ENCODE measurements around the gene TRAF7. TPM values are rescaled to one million over a fixed set of nuclear protein-coding genes. Genes with fewer than 3 reads are reported as not detected.
A peak's percentile ranks its signal among the peaks of the same experiment; 100 is the strongest.
"Not testable (repeated sequence)": the region's sequence is repeated elsewhere in the genome, so short reads cannot be mapped to it uniquely, and the experiment has no call there.

Gene TRAF7
- total RNA-seq, 1 donor = 64.3 TPM

DNA sequence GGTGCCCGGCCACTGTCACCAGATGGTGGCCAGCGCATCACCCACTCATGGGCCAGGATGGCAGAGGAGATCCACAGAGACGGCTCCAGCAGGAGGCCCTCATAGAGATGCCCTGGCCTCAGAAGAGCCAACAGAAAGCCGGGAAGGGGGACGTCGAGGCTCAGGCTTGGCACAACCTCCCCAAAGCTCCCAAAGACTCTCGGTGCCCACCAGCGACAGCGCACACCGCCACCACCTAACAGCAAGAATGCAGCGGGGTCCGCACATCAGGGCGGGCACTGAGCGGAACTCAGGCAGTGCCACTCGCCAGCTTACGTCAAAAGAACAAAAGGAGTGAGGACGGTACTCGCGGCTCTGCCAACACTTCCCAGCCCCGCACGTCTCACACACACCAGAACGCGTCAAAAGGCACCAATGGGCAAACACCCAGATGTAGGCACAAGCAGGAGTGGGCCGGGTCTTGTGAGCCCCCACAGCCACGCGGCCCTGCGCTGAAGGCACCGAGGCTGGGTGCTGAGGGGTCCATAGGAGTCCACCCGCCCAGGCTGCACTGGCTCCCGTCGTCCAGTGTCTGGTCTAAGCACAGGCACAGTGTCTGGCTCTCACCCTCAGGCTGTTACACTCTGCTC, 28.5 kb upstream of the TRAF7 start:
- not testable (repeated sequence) for H3K4me3 ChIP-seq (ENCODE audit: low read depth, low read length); DNase-seq (ENCODE audit: low read depth)

DNA sequence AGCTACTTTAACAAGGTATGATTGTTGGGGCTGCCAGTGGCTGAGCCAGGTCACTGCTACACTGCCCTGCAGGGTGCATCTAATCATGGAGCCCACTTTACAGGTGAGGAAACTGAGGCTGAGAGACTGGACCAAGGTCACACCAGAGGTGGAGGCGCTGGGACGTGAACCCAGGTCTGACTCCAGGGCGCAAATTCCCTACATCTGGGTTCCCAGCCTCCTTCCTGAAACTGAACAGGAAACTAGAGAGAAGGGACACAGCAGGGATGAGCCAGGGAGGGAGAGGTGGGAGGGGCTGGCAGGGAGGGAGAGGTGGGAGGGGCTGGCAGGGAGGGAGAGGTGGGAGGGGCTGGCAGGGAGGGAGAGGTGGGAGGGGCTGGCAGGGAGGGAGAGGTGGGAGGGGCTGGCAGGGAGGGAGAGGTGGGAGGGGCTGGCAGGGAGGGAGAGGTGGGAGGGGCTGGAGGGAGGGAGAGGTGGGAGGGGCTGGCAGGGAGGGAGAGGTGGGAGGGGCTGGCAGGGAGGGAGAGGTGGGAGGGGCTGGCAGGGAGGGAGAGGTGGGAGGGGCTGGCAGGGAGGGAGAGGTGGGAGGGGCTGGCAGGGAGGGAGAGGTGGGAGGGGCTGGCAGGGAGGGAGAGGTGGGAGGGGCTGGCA, 27.8 kb upstream of the TRAF7 start:
- DNase-seq (ENCODE audit: low read depth) = peak; percentile 56
- H3K4me3 ChIP-seq (ENCODE audit: low read depth, low read length) = not testable (repeated sequence)

GRCh38 chr16:2129251-2129650, 26.3 kb upstream of the TRAF7 start:
- DNase-seq (ENCODE audit: low read depth); H3K4me3 ChIP-seq (ENCODE audit: low read depth, low read length): not testable (repeated sequence)

DNA sequence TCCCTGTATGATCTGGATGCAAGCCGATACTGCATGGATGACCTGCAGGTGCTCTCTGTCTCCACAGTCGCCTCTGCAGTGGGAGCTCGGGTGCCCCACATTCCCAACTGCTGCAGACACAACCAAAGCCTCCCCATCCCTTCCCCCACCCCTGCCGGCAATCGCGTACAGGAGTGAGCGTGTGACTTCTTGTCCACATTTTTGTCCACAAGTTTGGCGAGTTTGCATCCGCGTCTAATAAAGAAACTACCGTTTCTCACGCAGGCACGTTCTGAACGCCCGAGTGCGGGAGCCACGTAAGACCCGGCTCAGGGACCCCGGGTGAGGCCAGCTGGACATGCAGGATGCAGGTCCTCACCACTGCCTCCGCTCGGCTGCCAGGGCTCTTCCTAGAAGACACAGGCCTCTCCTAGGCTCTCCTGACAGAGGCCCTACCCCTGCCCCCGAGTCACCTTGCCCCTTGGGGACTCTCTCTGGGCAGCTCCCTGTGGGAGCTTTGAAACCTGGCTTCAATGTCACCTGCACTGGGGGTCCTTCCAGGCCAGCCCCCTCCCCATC, 25.6 kb upstream of the TRAF7 start:
- H3K4me3 ChIP-seq (ENCODE audit: low read depth, low read length); DNase-seq (ENCODE audit: low read depth): not testable (repeated sequence)

DNA sequence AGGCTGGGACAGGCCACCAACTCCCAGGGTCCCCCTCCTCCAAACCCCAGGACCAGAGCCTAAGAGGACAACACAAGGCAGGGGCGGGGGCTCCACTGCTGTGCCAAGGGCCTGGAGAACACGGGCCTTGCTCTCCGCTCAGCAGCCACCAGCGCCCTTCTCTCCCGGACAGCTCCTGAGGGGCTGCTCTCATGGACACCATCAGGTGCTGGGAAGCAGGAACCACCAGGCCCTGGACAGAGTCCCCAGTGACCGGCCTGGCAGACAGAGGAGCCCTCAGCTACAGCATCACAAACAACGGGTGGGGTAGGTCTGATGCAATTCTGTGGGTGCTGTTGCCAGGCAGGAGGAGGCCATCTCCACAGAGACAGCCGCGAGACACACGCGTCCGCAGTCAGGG, 21.8 kb upstream of the TRAF7 start:
- H3K4me3 ChIP-seq (ENCODE audit: low read depth, low read length) = peak overlapping the region; percentile 57

DNA sequence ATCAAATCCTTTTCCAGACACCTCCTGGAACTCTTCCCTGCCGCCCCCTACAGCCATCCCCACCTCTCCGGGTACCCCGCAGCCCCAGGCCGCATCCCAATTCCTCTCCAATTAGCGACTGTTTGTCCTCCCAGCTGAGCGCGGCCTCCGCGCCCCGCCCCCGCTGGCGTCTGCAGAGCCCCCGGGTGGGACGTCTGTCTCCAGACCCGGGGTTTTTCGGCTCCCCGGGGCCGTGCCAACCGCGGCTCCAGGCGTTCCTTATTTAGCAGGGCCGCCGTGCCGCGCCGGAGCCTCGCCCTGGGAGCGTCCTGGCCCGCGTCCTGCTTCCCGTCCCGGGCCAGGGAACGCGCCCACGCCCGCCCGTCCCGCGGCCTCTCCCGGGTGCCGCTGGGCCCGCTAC, 20.5 kb upstream of the TRAF7 start:
- not testable (repeated sequence) for DNase-seq (ENCODE audit: low read depth)
- H3K4me3 ChIP-seq (ENCODE audit: low read depth, low read length) = peak overlapping the region; percentile 64

More for the DNA sequence above, 21.8 kb upstream of the TRAF7 start:
- DNase-seq (ENCODE audit: low read depth) = not testable (repeated sequence)

GRCh38 chr16:2135770-2136490, 19.7 kb upstream of the TRAF7 start, which contains the start of gene PKD1:
TSS of gene PKD1 (minus strand) at chr16:2135898. CDS start at chr16:2135689, 209 bp downstream.
- DNase-seq (ENCODE audit: low read depth) = peak; percentile 94

GRCh38 chr16:2142942-2143877, 12.4 kb upstream of the TRAF7 start:
- no peak overlapping the region for H3K4me3 ChIP-seq (ENCODE audit: low read depth, low read length)
- TF ChIP-seq, protein P1, sequence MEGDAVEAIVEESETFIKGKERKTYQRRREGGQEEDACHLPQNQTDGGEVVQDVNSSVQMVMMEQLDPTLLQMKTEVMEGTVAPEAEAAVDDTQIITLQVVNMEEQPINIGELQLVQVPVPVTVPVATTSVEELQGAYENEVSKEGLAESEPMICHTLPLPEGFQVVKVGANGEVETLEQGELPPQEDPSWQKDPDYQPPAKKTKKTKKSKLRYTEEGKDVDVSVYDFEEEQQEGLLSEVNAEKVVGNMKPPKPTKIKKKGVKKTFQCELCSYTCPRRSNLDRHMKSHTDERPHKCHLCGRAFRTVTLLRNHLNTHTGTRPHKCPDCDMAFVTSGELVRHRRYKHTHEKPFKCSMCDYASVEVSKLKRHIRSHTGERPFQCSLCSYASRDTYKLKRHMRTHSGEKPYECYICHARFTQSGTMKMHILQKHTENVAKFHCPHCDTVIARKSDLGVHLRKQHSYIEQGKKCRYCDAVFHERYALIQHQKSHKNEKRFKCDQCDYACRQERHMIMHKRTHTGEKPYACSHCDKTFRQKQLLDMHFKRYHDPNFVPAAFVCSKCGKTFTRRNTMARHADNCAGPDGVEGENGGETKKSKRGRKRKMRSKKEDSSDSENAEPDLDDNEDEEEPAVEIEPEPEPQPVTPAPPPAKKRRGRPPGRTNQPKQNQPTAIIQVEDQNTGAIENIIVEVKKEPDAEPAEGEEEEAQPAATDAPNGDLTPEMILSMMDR (IDR thresholded peaks at IDR 0.05; ENCODE audit: insufficient read depth, low read length) = no peak
- DNase-seq (ENCODE audit: low read depth) = no peak

More at GRCh38 chr16:2135770-2136490, 19.7 kb upstream of the TRAF7 start, which contains the start of gene PKD1:
- peak within 1 kb of the TSS; percentile 64 for H3K4me3 ChIP-seq (ENCODE audit: low read depth, low read length)

DNA sequence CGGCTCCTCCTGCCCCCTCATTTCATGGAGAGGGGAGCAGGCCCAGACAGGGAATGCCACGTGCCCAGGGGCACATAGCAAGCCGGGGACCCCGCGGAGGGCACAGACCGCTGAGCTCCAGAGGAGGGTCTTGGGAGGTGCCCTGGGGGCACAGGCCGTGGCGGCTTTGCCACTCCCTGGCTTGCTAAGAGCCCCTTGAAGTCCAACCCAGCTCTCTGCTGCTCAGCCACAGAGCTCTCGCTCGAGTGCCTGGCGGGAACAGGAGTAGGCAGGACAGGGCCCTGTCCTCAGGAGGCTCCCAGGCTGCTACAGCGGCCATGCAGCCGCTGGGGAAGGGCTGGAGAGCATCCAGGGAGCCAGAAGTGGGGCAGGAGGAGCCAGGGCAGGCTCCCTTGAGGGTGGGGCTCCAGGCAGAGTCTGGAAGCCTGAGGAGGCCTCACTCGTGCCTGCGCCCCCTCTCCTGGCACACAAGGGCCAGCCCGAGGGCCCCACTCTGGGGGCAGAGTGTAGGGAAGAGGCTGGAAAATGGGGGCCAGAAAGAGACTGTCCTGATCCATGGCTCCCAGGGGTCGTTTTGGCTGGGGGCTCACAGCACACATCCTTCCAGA, 11.6 kb upstream of the TRAF7 start:
- TF ChIP-seq, protein P1 (IDR thresholded peaks at IDR 0.05; ENCODE audit: insufficient read depth, low read length) = no peak
- DNase-seq (ENCODE audit: low read depth) = no peak
- no peak overlapping the region for H3K4me3 ChIP-seq (ENCODE audit: low read depth, low read length)

- no peak for DNase-seq (ENCODE audit: low read depth)
- TF ChIP-seq, protein P1 (IDR thresholded peaks at IDR 0.05; ENCODE audit: insufficient read depth, low read length) = no peak
- no peak overlapping the region for H3K4me3 ChIP-seq (ENCODE audit: low read depth, low read length)
Observed at GRCh38 chr16:2145843-2146242, 9.7 kb upstream of the TRAF7 start.
